Fibroblast of lung (primary cell): Measurements from ENCODE around the gene BTBD7.

Source experiments
- EZH2 ChIP-seq: IDR thresholded peaks from 2 replicates; pipeline ENCODE4 v1.5.1; 2012; ENCODE audit warnings: low read length, control low read depth, mild to moderate bottlenecking; ENCODE audit errors: missing control alignments
- TF ChIP-seq, protein P1 (sequence below), 2 donors: IDR thresholded peaks in 1 of 2; conservative IDR thresholded peaks in 1 of 2; 1 replicate in 1 of 2; 2 replicates in 1 of 2; pipeline ENCODE4 v1.5.1; 2011 to 2012; ENCODE audit warnings: low read length in 2 of 2, control low read depth in 1 of 2, inconsistent platforms in 1 of 2, low read depth in 1 of 2, mild to moderate bottlenecking in 1 of 2

DNA sequence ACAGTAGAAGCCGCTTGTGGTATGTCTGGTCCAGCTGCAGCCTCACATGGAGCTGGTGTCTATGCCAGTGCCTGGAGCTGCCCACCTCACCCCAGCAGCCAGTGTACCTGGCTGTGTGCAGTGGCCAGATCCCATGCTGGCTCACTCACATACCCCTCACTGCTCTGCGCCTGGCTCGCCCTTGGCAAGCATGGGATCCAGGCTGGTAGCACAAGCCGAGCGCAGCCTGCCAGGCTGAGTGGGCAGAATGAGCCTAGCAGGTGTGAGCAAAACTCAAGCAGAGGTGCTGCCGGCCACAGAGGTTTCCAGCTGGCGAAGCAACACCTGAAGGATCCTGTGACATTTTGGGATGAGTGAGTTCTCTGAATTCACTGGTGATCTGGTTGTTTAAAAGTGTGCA is 5.0 kb upstream of the BTBD7 start:
- TF ChIP-seq, protein P1, sequence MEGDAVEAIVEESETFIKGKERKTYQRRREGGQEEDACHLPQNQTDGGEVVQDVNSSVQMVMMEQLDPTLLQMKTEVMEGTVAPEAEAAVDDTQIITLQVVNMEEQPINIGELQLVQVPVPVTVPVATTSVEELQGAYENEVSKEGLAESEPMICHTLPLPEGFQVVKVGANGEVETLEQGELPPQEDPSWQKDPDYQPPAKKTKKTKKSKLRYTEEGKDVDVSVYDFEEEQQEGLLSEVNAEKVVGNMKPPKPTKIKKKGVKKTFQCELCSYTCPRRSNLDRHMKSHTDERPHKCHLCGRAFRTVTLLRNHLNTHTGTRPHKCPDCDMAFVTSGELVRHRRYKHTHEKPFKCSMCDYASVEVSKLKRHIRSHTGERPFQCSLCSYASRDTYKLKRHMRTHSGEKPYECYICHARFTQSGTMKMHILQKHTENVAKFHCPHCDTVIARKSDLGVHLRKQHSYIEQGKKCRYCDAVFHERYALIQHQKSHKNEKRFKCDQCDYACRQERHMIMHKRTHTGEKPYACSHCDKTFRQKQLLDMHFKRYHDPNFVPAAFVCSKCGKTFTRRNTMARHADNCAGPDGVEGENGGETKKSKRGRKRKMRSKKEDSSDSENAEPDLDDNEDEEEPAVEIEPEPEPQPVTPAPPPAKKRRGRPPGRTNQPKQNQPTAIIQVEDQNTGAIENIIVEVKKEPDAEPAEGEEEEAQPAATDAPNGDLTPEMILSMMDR (conservative IDR thresholded peaks at IDR 0.05 in 1 of 2, IDR thresholded peaks at IDR 0.05 in 1 of 2; ENCODE audit: low read depth in 1 of 2, low read length in 2 of 2) = no peak
- no peak for TF ChIP-seq EZH2
